NT2/D1 (cell line): Measurements from ENCODE around the gene CARMIL1.

ENCODE experiments used
- DNase-seq: peaks from one replicate; pipeline ENCODE4 v3.0.0-alpha.2; 2011; ENCODE audit warnings: low read depth, low spot score
- H3K27me3 ChIP-seq: 2 replicates; pipeline ENCODE4 v1.6.0; 2011; ENCODE audit warnings: mild to moderate bottlenecking; ENCODE audit not compliant: insufficient read length, insufficient read depth
- H3K36me3 ChIP-seq: 2 replicates; pipeline ENCODE4 v1.6.1; 2011; ENCODE audit warnings: mild to moderate bottlenecking, low read length, mixed read lengths; ENCODE audit not compliant: insufficient read depth, insufficient read length
- H3K4me1 ChIP-seq: 2 replicates; pipeline ENCODE4 v1.5.1; 2011; ENCODE audit not compliant: insufficient read depth, insufficient read length
- H3K4me3 ChIP-seq: 2 replicates; pipeline ENCODE4 v1.5.1; 2011; ENCODE audit warnings: low read depth; ENCODE audit not compliant: insufficient read length
- H3K9ac ChIP-seq: 2 replicates; pipeline ENCODE4 v1.6.0; 2011; ENCODE audit warnings: low read depth; ENCODE audit not compliant: insufficient read length
- H3K9me3 ChIP-seq: 2 replicates; pipeline ENCODE4 v1.5.1; 2011; ENCODE audit warnings: mild to moderate bottlenecking, low read length; ENCODE audit not compliant: insufficient read depth
- SUZ12 ChIP-seq: IDR thresholded peaks from 2 replicates; pipeline ENCODE4 v1.6.1; 2011; ENCODE audit not compliant: insufficient read length, insufficient read depth; ENCODE audit errors: extremely low read depth
- YY1 ChIP-seq: IDR thresholded peaks from 2 replicates; pipeline ENCODE4 v1.6.1; 2011; ENCODE audit not compliant: insufficient read length, insufficient read depth
- ZNF274 ChIP-seq: IDR thresholded peaks from 2 replicates; pipeline ENCODE4 v1.6.1; 2011; ENCODE audit warnings: mild to moderate bottlenecking, low read depth, low read length

Gene CARMIL1

DNA sequence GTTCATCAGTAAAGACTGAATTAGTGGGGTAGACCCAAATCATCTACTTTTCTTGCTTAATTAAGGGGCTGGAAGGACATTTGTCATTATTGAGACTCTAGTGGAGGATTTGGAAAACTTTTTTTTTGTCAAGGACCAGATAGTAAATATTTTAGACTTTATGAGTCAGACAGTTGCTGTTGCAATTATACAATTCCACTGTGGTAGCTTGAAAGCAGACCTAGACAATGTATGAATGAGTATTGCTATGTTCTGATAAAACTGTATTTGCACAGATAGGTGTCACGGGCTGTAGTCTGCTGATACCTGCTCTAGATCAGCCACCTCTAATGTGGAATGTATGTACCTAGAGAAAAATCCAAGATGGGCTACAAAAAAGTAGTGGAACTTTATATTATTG lies 175.0 kb downstream of the CARMIL1 start:
- TF ChIP-seq YY1 (no peak), SUZ12 (no peak), ZNF274 (no peak)
- no peak for DNase-seq
- Histone ChIP-seq H3K9me3 (no peaks in the 10 kb centered on the region), H3K4me3 (no peak overlapping the region), H3K9ac (no peak overlapping the region), H3K27me3 (no peaks in the 10 kb centered on the region), H3K4me1 (no peaks in the 10 kb centered on the region), H3K36me3 (no peaks in the 10 kb centered on the region)

DNA sequence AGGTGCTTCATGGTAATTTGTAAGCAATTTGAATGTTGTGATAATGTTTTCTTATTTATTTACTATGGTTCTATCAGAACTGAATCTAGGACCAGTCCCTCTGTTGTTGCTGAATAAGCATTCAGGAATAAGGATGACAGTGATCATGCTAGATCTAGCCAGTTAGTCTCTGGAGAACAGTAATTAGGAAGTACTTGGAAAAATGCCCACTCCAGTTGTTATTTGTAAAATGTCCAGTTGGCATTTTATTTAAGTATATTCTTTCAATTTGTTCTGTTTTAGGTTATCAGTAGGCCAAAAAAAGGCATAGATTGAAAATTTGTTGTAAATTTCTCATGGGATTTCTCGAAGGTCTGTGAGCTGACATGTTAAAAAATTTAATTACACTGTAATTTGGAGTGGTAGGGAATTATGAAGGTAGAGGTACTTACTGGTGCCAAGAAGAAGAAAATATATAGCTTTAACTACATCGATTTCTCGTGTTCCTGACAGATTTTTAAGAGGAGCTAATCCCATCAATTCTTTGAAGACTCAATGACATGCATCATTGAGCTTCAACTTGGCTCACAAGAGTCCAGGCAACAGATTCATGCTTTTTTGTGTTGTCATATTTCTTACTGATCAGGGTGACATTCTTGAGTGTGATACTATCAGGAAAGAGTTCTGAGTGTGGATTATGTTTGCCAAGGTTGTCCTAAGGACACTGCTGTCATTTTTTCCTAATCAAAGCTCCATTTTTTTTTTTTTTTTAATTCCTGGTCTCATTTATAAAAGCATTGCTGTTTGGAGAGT lies 177.3 kb downstream of the CARMIL1 start:
- no peak for TF ChIP-seq ZNF274
- no peak for TF ChIP-seq SUZ12
- Histone ChIP-seq H3K4me1 (no peaks in the 10 kb centered on the region), H3K9ac (no peak overlapping the region), H3K4me3 (no peak overlapping the region), H3K27me3 (no peaks in the 10 kb centered on the region), H3K36me3 (no peaks in the 10 kb centered on the region), H3K9me3 (no peaks in the 10 kb centered on the region)
- no peak for DNase-seq

- no peaks in the 10 kb centered on the region for H3K4me1 ChIP-seq
- H3K4me3 ChIP-seq, result no peak overlapping the region
- no peak overlapping the region for H3K9ac ChIP-seq
- no peaks in the 10 kb centered on the region for H3K9me3 ChIP-seq
- H3K27me3 ChIP-seq, result no peaks in the 10 kb centered on the region
- DNase-seq, result no peak
- H3K36me3 ChIP-seq, result no peaks in the 10 kb centered on the region
- TF ChIP-seq SUZ12 (no peak), ZNF274 (no peak), YY1 (no peak)
These were observed 178.3 kb downstream of the CARMIL1 start for GRCh38 chr6:25457516-25457915.

GRCh38 chr6:25458485-25458884 lies 179.3 kb downstream of the CARMIL1 start:
- Histone ChIP-seq H3K27me3 (no peaks in the 10 kb centered on the region), H3K4me1 (no peaks in the 10 kb centered on the region), H3K9ac (no peak overlapping the region), H3K4me3 (no peak overlapping the region), H3K9me3 (no peaks in the 10 kb centered on the region), H3K36me3 (no peaks in the 10 kb centered on the region)
- no peak for DNase-seq
- TF ChIP-seq YY1 (no peak), ZNF274 (no peak), SUZ12 (no peak)

GRCh38 chr6:25462235-25462897 lies 183.2 kb downstream of the CARMIL1 start:
- Histone ChIP-seq H3K4me1 (no peaks in the 10 kb centered on the region), H3K4me3 (no peak overlapping the region), H3K9ac (no peak overlapping the region), H3K9me3 (no peaks in the 10 kb centered on the region), H3K36me3 (no peaks in the 10 kb centered on the region), H3K27me3 (no peaks in the 10 kb centered on the region)
- TF ChIP-seq SUZ12 (no peak), ZNF274 (no peak)
- DNase-seq, result peak; percentile 3

GRCh38 chr6:25463441-25463840 lies 184.3 kb downstream of the CARMIL1 start:
- no peaks in the 10 kb centered on the region for H3K36me3 ChIP-seq
- no peaks in the 10 kb centered on the region for H3K4me1 ChIP-seq
- H3K9me3 ChIP-seq, result no peaks in the 10 kb centered on the region
- H3K27me3 ChIP-seq, result no peaks in the 10 kb centered on the region
- no peak overlapping the region for H3K9ac ChIP-seq
- no peak for DNase-seq
- no peak overlapping the region for H3K4me3 ChIP-seq
- TF ChIP-seq YY1 (no peak), ZNF274 (no peak), SUZ12 (no peak)

GRCh38 chr6:25464225-25464624 lies 185.1 kb downstream of the CARMIL1 start:
- no peak for TF ChIP-seq ZNF274
- TF ChIP-seq SUZ12, result no peak
- TF ChIP-seq YY1, result no peak
- no peak overlapping the region for H3K4me3 ChIP-seq
- no peaks in the 10 kb centered on the region for H3K36me3 ChIP-seq
- no peak for DNase-seq
- no peaks in the 10 kb centered on the region for H3K27me3 ChIP-seq
- no peaks in the 10 kb centered on the region for H3K4me1 ChIP-seq
- H3K9me3 ChIP-seq, result no peaks in the 10 kb centered on the region
- H3K9ac ChIP-seq, result no peak overlapping the region

- TF ChIP-seq SUZ12 (no peak), ZNF274 (no peak), YY1 (no peak)
- no peaks in the 10 kb centered on the region for H3K9me3 ChIP-seq
- H3K4me3 ChIP-seq, result no peak overlapping the region
- no peaks in the 10 kb centered on the region for H3K36me3 ChIP-seq
- H3K27me3 ChIP-seq, result no peaks in the 10 kb centered on the region
- no peak for DNase-seq
- no peaks in the 10 kb centered on the region for H3K4me1 ChIP-seq
- no peak overlapping the region for H3K9ac ChIP-seq
These were observed 186.8 kb downstream of the CARMIL1 start for GRCh38 chr6:25465941-25466340.
